Peyer's patch (tissue), 4 donors: ENCODE data around the gene ZFY.

Experiments used
- CTCF ChIP-seq, 6 experiments: fragments of 450-650 bp in 4 of 6; fragments of 200-600 bp in 2 of 6; sonication (generic) in 1 of 6; IDR thresholded peaks; one replicate each; pipeline ENCODE4 v1.5.1; 2017 to 2019; ENCODE audit warnings: antibody characterized with exemption in 6 of 6, mild to moderate bottlenecking in 3 of 6, moderate library complexity in 1 of 6
- POLR2A ChIP-seq, 2 donors: fragments of 450-650 bp; IDR thresholded peaks; one replicate each; pipeline ENCODE4 v1.5.1; 2017; ENCODE audit warnings: antibody characterized with exemption in 2 of 2, mild to moderate bottlenecking in 2 of 2, moderate library complexity in 2 of 2

GRCh38 chrY:3003516-3003830 is 68.3 kb downstream of the ZFY start:
- TF ChIP-seq CTCF (IDR thresholded peaks at IDR 0.05) (no peak), POLR2A (IDR thresholded peaks at IDR 0.05) (no peak)
